NCI-H2081 treated with DMSO at 0.1 percent for 48 hours (cell line): ENCODE results near the gene ZFP36.
A peak's percentile ranks its signal among the peaks of the same experiment; 100 is the strongest.

Source experiments
- DNase-seq: peaks from one replicate; lab custom pipeline; 2025; lab: John Stamatoyannopoulos, UW

Gene ZFP36

DNA sequence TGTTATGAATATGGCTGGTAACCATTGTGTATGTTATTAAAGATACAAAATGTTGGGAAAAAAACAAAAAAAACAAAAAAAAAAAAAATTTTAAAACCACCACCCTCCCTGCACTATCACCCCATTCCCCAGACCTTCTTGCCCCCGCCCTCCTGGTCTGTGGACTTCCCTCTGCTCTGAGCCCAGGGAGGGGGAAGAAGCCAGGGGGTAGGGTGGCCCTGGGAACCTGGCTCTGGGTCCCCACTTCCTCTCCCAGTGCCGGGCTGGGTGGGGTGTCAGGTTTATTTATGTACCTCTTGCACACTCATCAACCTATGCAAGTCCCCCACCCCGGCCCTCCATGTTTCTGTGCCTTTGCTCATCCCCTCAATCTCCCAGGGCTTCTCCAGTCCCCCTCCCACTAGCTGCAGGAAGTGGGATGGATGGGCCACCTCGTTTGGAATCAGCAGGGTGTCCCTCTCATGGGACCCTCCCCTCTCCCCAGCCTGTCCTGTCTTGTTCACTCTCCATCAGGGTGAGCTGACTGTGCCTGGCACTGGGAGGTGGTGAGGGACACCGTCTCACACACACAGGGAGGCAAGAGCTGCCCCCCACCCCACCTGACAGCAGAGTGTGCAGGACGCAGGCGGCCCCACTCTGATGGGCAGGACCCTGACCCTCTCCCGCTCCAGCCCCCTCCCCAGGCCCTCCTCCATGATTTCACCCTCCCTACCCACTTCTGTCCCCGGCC lies 21.6 kb upstream of the ZFP36 start:
- DNase-seq = no peak

DNA sequence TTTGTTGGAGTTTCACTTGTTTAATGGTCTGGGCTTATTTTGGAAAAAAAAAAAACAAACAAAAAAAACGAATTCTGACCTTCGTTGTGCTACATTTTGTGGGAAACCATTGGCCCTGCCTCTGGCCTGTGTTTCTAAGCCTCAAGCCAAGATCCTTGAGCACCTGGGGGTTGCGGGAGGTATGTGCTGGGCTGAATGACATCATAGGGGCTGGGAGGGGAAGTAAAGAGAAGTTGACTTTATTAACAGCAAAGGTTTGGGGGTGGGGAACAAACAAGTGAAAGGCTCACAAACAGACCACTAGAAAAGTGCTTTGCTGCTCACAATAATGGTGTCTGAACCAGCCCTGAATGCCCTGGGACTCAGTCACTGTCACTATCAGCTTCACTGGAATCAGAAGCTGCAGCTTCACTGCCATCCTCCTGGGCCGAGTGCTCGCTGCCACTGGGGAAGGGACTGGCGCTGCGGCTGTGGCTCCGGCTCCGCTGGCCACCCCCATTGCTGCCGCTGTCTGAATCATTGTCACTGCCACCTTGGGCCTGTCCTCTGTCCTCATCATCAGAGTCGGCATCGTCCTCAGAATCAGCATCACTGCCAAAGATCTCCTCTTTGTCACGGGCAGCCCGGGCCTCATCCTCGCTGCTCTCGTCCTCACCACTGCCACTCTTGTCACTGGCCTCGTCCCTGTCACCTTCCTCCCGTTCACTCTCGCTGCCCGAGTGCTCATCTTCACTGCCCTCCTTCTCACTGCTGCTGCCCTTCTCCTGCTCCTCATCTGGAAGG lies 20.8 kb upstream of the ZFP36 start:
- no peak for DNase-seq

DNA sequence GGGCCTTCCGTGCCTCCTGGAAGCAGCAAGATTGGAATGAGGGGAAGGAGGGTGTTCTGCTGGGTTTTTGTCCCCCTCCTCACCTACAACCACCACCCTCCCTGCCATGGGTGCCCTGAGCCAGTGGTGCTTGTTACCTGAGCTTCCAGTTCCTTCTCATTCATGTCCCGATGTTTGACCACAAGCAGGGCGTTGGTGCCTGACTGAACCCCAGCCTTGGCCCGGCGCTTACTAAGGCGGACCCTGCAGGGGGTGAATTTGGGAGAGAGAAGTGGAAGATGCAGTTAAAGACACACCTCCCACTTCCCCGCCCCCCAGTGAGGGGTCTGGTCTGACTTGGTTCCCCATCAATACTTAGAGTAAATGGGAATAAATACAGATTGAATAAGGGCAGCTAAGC lies 20.1 kb upstream of the ZFP36 start:
- DNase-seq = no peak

GRCh38 chr19:39388657-39389056 lies 18.0 kb upstream of the ZFP36 start:
- no peak for DNase-seq

GRCh38 chr19:39389631-39390414 lies 16.8 kb upstream of the ZFP36 start:
- DNase-seq = no peak

- no peak for DNase-seq
Observed at GRCh38 chr19:39390451-39390750, 16.2 kb upstream of the ZFP36 start.

DNA sequence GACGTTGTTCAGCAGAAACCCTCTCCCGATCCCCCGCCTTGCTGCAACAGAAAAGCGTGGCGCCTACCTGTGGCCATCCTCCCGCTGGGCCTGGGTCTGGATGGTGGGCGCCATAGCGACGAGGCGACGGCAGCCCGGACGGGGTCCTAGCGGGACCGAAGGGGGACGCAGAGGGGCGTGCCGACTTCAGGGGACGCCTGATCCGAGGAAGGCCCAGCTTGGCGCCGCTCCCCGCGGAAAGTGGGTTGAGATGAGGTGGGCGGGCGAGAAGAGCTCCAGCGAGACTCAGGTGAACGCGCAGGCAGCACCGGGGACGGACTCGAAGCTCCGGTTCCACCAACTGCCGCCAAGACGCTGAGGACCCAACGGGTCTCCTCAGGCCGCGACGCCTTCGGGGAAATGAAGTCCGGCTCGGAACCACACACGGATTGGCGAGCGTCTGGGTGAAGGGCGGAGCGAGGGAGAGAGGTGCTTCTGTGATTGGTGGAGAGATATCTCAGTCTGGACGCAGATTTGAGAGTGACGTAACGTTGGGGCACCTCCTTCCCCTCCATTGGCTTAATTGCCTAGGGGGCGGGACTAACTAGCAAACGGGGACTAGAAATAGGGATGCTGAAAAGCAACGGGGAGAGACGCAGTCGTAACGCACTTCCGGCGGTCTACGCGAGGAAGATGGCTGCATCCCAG lies 15.8 kb upstream of the ZFP36 start, which contains the start of the genes MED29 and PAF1:
Gene MED29 (plus strand): TSS at position 628 of the 687 bp plus-strand sequence. CDS start 45 bp downstream, at position 673.
Gene PAF1 (minus strand): TSS at position 356 of the 687 bp plus-strand sequence. CDS start 242 bp downstream, at position 114.
- peak; percentile 98 for DNase-seq

GRCh38 chr19:39397360-39398296 lies 9.0 kb upstream of the ZFP36 start:
- DNase-seq = no peak

GRCh38 chr19:39398297-39398864 lies 8.3 kb upstream of the ZFP36 start:
- no peak for DNase-seq

DNA sequence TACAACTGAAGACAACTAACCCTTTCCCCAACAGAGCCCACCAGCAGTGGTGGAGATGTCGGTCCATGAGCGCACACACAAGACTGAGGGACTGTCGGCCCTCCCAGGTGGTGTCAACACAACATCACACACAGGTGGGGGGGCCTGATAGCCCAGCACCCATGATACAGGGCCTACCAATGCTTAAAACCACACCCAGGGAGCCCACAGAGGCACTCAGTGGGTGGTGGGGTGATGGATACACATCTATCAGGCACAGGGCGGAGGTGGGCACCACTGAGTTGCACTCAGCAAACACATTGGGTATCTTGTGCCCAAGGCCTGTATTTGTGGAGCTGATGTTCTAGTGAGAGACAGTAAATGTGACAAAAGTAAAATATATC lies 7.0 kb upstream of the ZFP36 start:
- no peak for DNase-seq

GRCh38 chr19:39400061-39400460 lies 6.6 kb upstream of the ZFP36 start:
- DNase-seq = no peak

DNA sequence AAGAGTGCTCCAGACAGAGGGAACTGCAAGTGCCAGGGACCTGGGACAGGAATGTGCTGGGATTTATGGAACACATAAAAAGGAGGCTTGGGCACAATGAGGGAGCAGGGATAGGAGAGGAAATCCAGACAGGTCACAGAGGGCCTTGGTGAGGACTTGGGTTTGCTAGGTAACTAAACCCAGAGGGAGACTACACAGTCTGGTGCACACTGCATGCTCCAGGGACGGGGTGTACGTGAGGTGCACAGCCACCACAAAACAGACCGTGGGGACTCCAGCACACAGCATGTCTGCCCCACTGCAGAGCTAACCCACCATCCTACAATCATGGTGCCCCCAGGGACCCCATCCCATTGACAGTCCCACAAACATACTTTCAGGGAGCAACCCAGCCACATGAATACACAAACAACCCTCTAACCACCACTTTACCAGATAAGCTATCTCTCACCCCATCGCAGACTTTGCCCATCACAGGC lies 5.5 kb upstream of the ZFP36 start:
- DNase-seq = no peak

- DNase-seq = no peak
Observed at GRCh38 chr19:39401549-39402345, 4.9 kb upstream of the ZFP36 start.

DNA sequence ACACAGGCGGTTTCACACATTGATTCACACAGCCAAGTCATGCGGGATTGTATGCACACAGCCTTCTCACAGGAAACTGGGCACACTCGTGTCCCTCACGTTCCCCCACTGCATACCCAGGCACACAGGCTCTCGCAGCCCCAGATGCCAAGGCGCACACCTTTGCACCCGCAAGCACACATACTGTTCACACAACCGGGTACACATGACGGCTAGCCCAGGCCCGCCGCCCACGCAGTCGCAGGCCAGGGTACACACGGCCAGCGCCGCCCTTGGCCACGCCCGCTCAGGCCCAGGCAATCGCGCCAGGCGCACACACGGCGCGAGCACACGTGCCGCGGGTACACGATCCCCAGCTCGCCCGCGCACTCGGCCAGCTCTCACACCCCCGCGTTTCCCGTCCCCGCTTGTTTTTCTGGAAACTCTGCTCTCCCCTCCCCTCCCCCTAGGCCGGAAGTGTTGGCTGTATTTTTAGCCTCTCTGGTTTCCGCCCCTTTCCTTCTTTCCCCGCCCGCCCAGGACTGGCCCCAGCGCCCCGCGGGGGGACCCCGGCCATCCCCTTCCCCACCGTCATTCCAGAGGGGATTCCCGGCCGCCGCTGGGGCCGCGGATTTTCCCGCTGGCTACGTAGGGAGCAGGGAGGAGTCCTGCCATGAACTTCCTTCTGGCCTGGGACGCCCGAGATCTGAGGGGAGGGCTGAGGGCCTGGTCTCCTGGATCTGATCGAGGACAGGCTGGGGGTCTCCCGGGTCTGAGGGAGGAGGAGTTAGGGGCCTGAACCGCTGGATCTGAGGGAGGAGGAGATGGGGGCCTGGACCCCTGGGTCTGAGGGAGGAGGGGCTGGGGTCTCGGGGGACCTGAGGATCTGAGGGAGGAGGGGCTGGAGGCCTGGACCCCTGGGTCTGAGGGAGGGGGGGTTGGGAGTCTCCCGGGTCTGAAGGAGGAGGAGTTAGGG lies 4.0 kb upstream of the ZFP36 start:
- no peak for DNase-seq

- DNase-seq = no peak
Observed at GRCh38 chr19:39403331-39404312, 3.0 kb upstream of the ZFP36 start.

GRCh38 chr19:39405261-39405957 lies 1.2 kb upstream of the ZFP36 start:
- DNase-seq = no peak
